IMR-90 (cell line): Measurements from ENCODE around the gene FCGR2B. TPM values are rescaled to one million over a fixed set of nuclear protein-coding genes. Genes with fewer than 3 reads are reported as not detected.
"Not testable (repeated sequence)": the region's sequence is repeated elsewhere in the genome, so short reads cannot be mapped to it uniquely, and the experiment has no call there.

Experiments
- ATAC-seq: fragments of 200-7000 bp; cut with Tn5 transposase; 2 replicates; pipeline ENCODE4 v1.9.1; 2020; ENCODE audit warnings: low read depth, mild to moderate bottlenecking, moderate library complexity
- BruUV-seq: library from RNA; stranded (reverse); fragments of 400-500 nt; replicated peaks from 2 replicates; lab custom pipeline; 2021; lab: Mats Ljungman, UMichigan
- CTCF ChIA-PET: fragments of 300-600 bp; formaldehyde crosslinking; extraction: SDS; loops from one replicate; lab custom pipeline; 2021; ENCODE audit warnings: antibody characterized with exemption; lab: Yijun Ruan, JAX
- POLR2A ChIA-PET: fragments of 300-600 bp; sonication (Branson Sonifier 250); formaldehyde crosslinking; loops from one replicate; lab custom pipeline; 2022; ENCODE audit warnings: antibody characterized with exemption; ENCODE audit not compliant: unreplicated experiment; lab: Charles Lee
- DNase-seq: peaks from one replicate; pipeline ENCODE4 v3.0.0; 2013
- H2AFZ ChIP-seq: replicated peaks from 2 replicates; pipeline ENCODE3; 2013; ENCODE audit warnings: low read length, mild to moderate bottlenecking; ENCODE audit not compliant: poor library complexity
- H2AK5ac ChIP-seq: 2 replicates; pipeline ENCODE4 v1.6.1; 2013; ENCODE audit warnings: low read depth, low read length, inconsistent platforms
- H2AK9ac ChIP-seq: replicated peaks from 2 replicates; pipeline ENCODE3; 2013; ENCODE audit warnings: mild to moderate bottlenecking, low read depth, low read length, moderate library complexity; ENCODE audit not compliant: poor library complexity
- H2BK120ac ChIP-seq: 2 replicates; pipeline ENCODE4 v1.6.1; 2013; ENCODE audit warnings: low read depth, low read length, inconsistent platforms
- H2BK15ac ChIP-seq: 3 replicates; pipeline ENCODE4 v1.6.1; 2013; ENCODE audit warnings: low read depth, low read length, inconsistent platforms
- H2BK20ac ChIP-seq: 2 replicates; pipeline ENCODE4 v1.6.1; 2013; ENCODE audit warnings: low read depth, mild to moderate bottlenecking, inconsistent platforms, low read length, moderate library complexity
- H2BK5ac ChIP-seq: 2 replicates; pipeline ENCODE4 v1.6.1; 2013; ENCODE audit warnings: mild to moderate bottlenecking, low read depth, low read length, inconsistent platforms; ENCODE audit not compliant: poor library complexity, severe bottlenecking
- H3K14ac ChIP-seq: replicated peaks from 2 replicates; pipeline ENCODE4 v1.6.1; 2013; ENCODE audit warnings: low read depth, low read length, inconsistent platforms
- H3K18ac ChIP-seq: 2 replicates; pipeline ENCODE4 v1.6.1; 2013; ENCODE audit warnings: low read depth, low read length, control low read depth
- H3K23ac ChIP-seq: 2 replicates; pipeline ENCODE4 v1.6.1; 2013; ENCODE audit warnings: low read depth, low read length, inconsistent platforms
- H3K27ac ChIP-seq: 2 replicates; pipeline ENCODE4 v1.5.1; 2013; ENCODE audit warnings: mild to moderate bottlenecking, control low read depth, low read length; ENCODE audit not compliant: insufficient read depth
- H3K27me3 ChIP-seq: 2 replicates; pipeline ENCODE4 v1.6.1; 2013; ENCODE audit warnings: low read length; ENCODE audit not compliant: control insufficient read depth, insufficient read depth
- H3K36me3 ChIP-seq: 2 replicates; pipeline ENCODE4 v1.6.1; 2013; ENCODE audit warnings: low read length, mixed read lengths; ENCODE audit not compliant: control insufficient read depth, insufficient read depth
- H3K4ac ChIP-seq: 2 replicates; pipeline ENCODE4 v1.6.1; 2013; ENCODE audit warnings: low read depth, low read length, inconsistent platforms
- H3K4me1 ChIP-seq: 2 replicates; pipeline ENCODE4 v1.6.1; 2013; ENCODE audit warnings: low read length, mixed read lengths; ENCODE audit not compliant: control insufficient read depth, insufficient read depth
- H3K4me2 ChIP-seq: 2 replicates; pipeline ENCODE4 v1.6.1; 2013; ENCODE audit warnings: low read depth, mild to moderate bottlenecking, control low read depth, low read length, moderate library complexity
- H3K4me3 ChIP-seq: 2 replicates; pipeline ENCODE4 v1.5.1; 2013; ENCODE audit warnings: low read depth, mild to moderate bottlenecking, control low read depth, low read length, moderate library complexity; ENCODE audit not compliant: insufficient read depth
- H3K56ac ChIP-seq: 2 replicates; pipeline ENCODE4 v1.6.1; 2013; ENCODE audit warnings: low read length, inconsistent platforms; ENCODE audit not compliant: insufficient read depth; ENCODE audit errors: extremely low read depth
- H3K79me1 ChIP-seq, 2 experiments: 2 replicates each; pipeline ENCODE4 v1.6.1; 2013; ENCODE audit warnings: low read length in 2 of 2, inconsistent platforms in 1 of 2, low read depth in 1 of 2
- H3K9ac ChIP-seq: 2 replicates; pipeline ENCODE4 v1.6.1; 2013; ENCODE audit warnings: low read depth, low read length, control low read depth
- H3K9me1 ChIP-seq: 2 replicates; pipeline ENCODE4 v1.6.1; 2013; ENCODE audit warnings: low read length, inconsistent platforms; ENCODE audit not compliant: insufficient read depth
- H3K9me3 ChIP-seq: 2 replicates; pipeline ENCODE4 v1.6.1; 2013; ENCODE audit warnings: low read length; ENCODE audit not compliant: control insufficient read depth, insufficient read depth
- H4K20me1 ChIP-seq: 2 replicates; pipeline ENCODE4 v1.6.1; 2013; ENCODE audit warnings: low read length, inconsistent platforms; ENCODE audit not compliant: insufficient read depth
- H4K5ac ChIP-seq: 2 replicates; pipeline ENCODE4 v1.6.1; 2013; ENCODE audit warnings: mild to moderate bottlenecking, low read depth, low read length, control low read depth
- H4K8ac ChIP-seq, 2 experiments: 2 replicates each; pipeline ENCODE4 v1.6.1; 2013; ENCODE audit warnings: low read depth in 2 of 2, low read length in 2 of 2, control low read depth in 1 of 2, inconsistent platforms in 1 of 2
- H4K91ac ChIP-seq: 2 replicates; pipeline ENCODE4 v1.6.1; 2013; ENCODE audit warnings: low read depth, low read length, inconsistent platforms; ENCODE audit not compliant: insufficient read depth
- WGBS, 2 experiments: methylation state at CpG; one replicate each; pipeline versions ENCODE4 v1.1.5 to v1.1.7; 2013; ENCODE audit warnings: missing lambda C conversion rate in 2 of 2; ENCODE audit not compliant: insufficient read length in 1 of 2; ENCODE audit errors: extremely low coverage in 2 of 2; 5-methylcytosine and 5-hydroxymethylcytosine counted together
- dilution Hi-C: fragments of 300-500 bp; cut with HindIII; formaldehyde crosslinking; loops from one replicate; pipeline ENCODE4 v1.14.3; 2018; ENCODE audit warnings: low sequenced_read_pairs; ENCODE audit not compliant: unreplicated experiment
- in situ Hi-C: fragments of 300-500 bp; cut with MboI; formaldehyde crosslinking; loops from 3 replicates; pipeline ENCODE4 v1.14.3; 2019; ENCODE audit warnings: low sequenced_read_pairs, inconsistent platforms, mixed read lengths
- intact Hi-C: fragments of 100-400 bp; cut with micrococcal nuclease; formaldehyde crosslinking; loops from 2 replicates; pipeline ENCODE4 v1.10.0; 2022
- polyA plus RNA-seq, 3 experiments: library from polyadenylated mRNA; depleted of rRNA; stranded (reverse); fragments of >200 nt; gene quantifications; 2 replicates each; pipeline ENCODE4 v1.2.3, GENCODE V29; 2012; ENCODE audit warnings: low replicate concordance in 1 of 3
- total RNA-seq: library from RNA; depleted of rRNA; stranded (reverse); fragments of >200 nt; gene quantifications from 2 replicates; pipeline ENCODE4 v1.2.3, GENCODE V29; 2012

Gene FCGR2B
- total and polyA plus RNA-seq, 2 of the 4 experiments (the other 2 are of a cell fraction) = not detected

DNA sequence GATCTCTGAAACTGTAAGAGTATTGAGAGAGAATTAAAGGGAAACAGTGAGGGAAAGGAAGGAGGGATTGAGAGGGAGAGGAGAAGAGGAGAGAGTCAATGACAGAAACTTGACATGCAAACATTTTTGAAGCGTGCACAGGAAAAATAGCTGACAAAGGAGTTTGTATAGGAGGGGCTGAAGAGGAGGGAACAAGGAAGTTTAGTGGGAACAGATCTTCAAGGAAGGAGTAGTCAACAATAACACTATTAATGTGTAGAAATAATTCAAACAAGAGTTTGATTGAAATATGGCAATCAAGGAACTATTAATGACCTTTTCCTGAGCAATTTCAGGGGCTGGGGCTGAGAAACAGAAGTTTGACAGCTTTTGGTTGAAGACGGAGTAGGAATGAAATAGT is 27.9 kb upstream of the FCGR2B start:
- BruUV-seq, CTCF ChIA-PET: not testable (repeated sequence)

DNA sequence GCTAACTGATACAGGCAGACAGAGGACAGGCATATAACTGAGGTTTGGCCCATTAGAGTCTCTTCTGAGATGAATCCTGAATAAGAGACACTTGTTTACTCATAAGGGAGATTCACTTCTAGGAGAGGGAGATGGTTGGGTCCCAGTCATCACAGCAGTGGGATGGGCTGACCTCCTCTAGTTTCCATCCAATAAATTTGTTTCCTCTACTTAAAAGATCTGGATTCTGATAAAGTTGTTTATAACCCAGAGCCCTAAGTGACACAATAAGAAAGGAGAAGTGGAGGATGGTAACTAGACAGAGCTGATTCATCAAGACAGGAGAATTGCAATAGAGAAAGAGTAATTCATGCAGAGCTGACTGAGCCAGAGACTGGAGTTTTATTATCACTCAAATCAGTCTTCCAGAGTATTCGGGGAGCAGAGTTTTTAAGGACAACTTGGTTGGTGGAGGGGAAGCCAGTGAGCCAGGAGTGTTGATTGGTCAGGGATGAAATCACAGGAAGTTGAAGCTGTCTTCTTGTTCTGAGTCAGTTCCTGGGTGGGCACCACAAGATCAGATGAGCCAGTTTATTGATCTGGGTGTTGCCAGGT is 26.7 kb upstream of the FCGR2B start:
- H2AK5ac ChIP-seq, H4K5ac ChIP-seq, H3K36me3 ChIP-seq, H3K27me3 ChIP-seq, H3K4ac ChIP-seq, H3K79me1 ChIP-seq, H3K27ac ChIP-seq, BruUV-seq, H3K23ac ChIP-seq, H3K4me2 ChIP-seq, H3K56ac ChIP-seq, H3K4me1 ChIP-seq, dilution Hi-C loops, H3K4me3 ChIP-seq, H2AFZ ChIP-seq, H3K9me1 ChIP-seq, H4K20me1 ChIP-seq, H3K14ac ChIP-seq, CTCF ChIA-PET, H4K91ac ChIP-seq, POLR2A ChIA-PET, H3K9ac ChIP-seq, H2AK9ac ChIP-seq, H2BK15ac ChIP-seq, H2BK20ac ChIP-seq, H4K8ac ChIP-seq, H2BK5ac ChIP-seq, H3K9me3 ChIP-seq, intact Hi-C loops, DNase-seq, H3K18ac ChIP-seq, ATAC-seq, H2BK120ac ChIP-seq: not testable (repeated sequence)
- WGBS, 2 experiments = no CpG with 5 or more reads among the region's 1 CpG
- in situ Hi-C loops = loop anchor here (25.0 kb wide), 1 partner anchor 101 kb away; the partner anchor contains the start of gene DUSP12

More for the DNA sequence above, 27.9 kb upstream of the FCGR2B start:
- H3K9me1 ChIP-seq, H2BK5ac ChIP-seq, H2BK20ac ChIP-seq, H3K27ac ChIP-seq, H3K79me1 ChIP-seq, DNase-seq, H3K56ac ChIP-seq, H3K9me3 ChIP-seq, POLR2A ChIA-PET, H3K9ac ChIP-seq, dilution Hi-C loops, H4K91ac ChIP-seq, H3K4ac ChIP-seq, H4K20me1 ChIP-seq, H3K4me3 ChIP-seq, H2AK5ac ChIP-seq, H4K8ac ChIP-seq, H3K14ac ChIP-seq, H2AK9ac ChIP-seq, H3K4me2 ChIP-seq, H4K5ac ChIP-seq, H3K18ac ChIP-seq, H3K36me3 ChIP-seq, H2AFZ ChIP-seq, H2BK120ac ChIP-seq, H2BK15ac ChIP-seq, ATAC-seq, H3K23ac ChIP-seq, intact Hi-C loops, H3K27me3 ChIP-seq, H3K4me1 ChIP-seq: not testable (repeated sequence)
- no CpG with 5 or more reads among the region's 2 CpGs for WGBS, 2 experiments
- in situ Hi-C loops = loop anchor here (25.0 kb wide), 1 partner anchor 102 kb away; the partner anchor contains the start of gene DUSP12
